Natural killer cell treated with Interleukin-12 subunit alpha and Interleukin-12 subunit beta and Interleukin-15 and Interleukin-18, amount 100 ng/mL, for 72 hours (primary cell): ENCODE results near the gene PHACTR3. TPM values are rescaled to one million over a fixed set of nuclear protein-coding genes. Genes with fewer than 3 reads are reported as not detected.
"Not testable (repeated sequence)": the region's sequence is repeated elsewhere in the genome, so short reads cannot be mapped to it uniquely, and the experiment has no call there.

Experiments
- ATAC-seq, 2 donors: fragments of 150-1000 bp; cut with Tn5 transposase in 1 of 2; sonication (Bioruptor Pico), chemical (Tn5 transposase) in 1 of 2; 2 replicates each; pipeline ENCODE4 v1.10.0; 2021
- DNase-seq: peaks from one replicate; pipeline ENCODE4 v3.0.0; 2022; ENCODE audit warnings: low spot score
- H3K27ac Mint-ChIP-seq, 2 donors: 1 replicate in 1 of 2; 2 replicates in 1 of 2; pipeline ENCODE4 v1.8.0; 2022; ENCODE audit warnings: mixed read lengths in 2 of 2, mild to moderate bottlenecking in 1 of 2, moderate library complexity in 1 of 2
- H3K27me3 Mint-ChIP-seq, 2 donors: 1 replicate in 1 of 2; 2 replicates in 1 of 2; pipeline ENCODE4 v1.8.0; 2022; ENCODE audit warnings: mixed read lengths in 2 of 2
- H3K36me3 Mint-ChIP-seq: one replicate; pipeline ENCODE4 v1.8.0; 2022; ENCODE audit warnings: mixed read lengths
- H3K4me1 Mint-ChIP-seq, 2 donors: 1 replicate in 1 of 2; 2 replicates in 1 of 2; pipeline ENCODE4 v1.8.0; 2022; ENCODE audit warnings: low read depth in 2 of 2, mixed read lengths in 2 of 2, mild to moderate bottlenecking in 1 of 2
- H3K4me3 Mint-ChIP-seq: one replicate; pipeline ENCODE4 v1.8.0; 2022; ENCODE audit warnings: mixed read lengths
- H3K9me3 Mint-ChIP-seq: 2 replicates; pipeline ENCODE4 v1.8.0; 2022; ENCODE audit warnings: mixed read lengths
- total RNA-seq, 2 donors: library from RNA; stranded (reverse); gene quantifications; one replicate each; pipeline ENCODE4 v1.2.3, GENCODE V29; 2022

Gene PHACTR3
- total RNA-seq, 2 donors from 2014 or later = not detected

DNA sequence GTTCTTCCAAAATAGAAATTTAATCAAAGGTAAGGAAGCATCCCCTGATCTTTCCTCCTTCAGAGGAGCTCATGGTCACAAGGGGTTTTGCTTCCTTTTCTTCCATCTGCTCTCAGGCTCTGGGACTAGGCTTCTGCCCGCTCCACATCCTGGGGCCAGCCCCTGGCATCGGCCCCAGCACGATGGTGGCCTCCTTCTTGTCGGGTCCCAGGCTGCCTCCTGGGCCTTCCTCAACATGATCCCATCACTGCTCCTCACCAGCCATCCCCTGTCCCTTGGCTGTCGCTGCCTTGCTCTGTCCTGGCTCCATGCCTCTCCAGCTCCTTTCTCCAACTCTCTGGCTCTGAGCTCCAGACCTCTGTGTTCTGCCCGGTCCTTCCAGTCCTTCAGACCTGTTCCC is 4.1 kb downstream of the PHACTR3 start:
- ATAC-seq (peak in 1 of 2 donors; percentile 7), DNase-seq (no peak)
- peaks cover 27 to 33% of the 10 kb centered on the region in 2 donors for H3K27me3 Mint-ChIP-seq
- H3K4me3 Mint-ChIP-seq = no peak overlapping the region
- no peaks in the 10 kb centered on the region for H3K36me3 Mint-ChIP-seq
- no peaks in the 10 kb centered on the region for H3K9me3 Mint-ChIP-seq
- no peak overlapping the region for H3K27ac Mint-ChIP-seq
- peaks cover 0 to 3% of the 10 kb centered on the region in 2 donors for H3K4me1 Mint-ChIP-seq

DNA sequence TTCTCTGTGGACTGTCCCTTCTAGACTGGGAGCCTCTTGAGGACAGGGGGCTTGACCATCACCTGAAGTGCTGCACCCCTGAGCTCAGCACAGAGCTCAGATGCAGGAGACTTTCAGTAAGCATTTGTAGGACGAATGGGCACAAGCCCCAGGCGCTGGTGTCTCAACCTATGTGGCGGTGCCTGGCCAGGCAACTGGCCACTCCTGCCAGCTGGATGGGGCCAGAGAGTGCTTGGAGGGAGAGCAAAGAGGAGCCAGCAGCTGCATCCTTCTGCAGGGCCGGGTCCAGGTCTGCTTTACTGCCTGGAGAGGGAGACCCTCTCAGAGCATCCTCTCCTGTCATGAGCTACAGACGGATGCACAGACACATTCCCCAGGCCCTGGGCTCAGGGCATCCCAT is 4.5 kb downstream of the PHACTR3 start:
- Mint-ChIP-seq H3K27ac (no peak overlapping the region), H3K9me3 (no peaks in the 10 kb centered on the region), H3K27me3 (peaks cover 28 to 33% of the 10 kb centered on the region in 2 donors), H3K36me3 (no peaks in the 10 kb centered on the region), H3K4me1 (peaks cover 0 to 3% of the 10 kb centered on the region in 2 donors), H3K4me3 (no peak overlapping the region)
- ATAC-seq = no peak
- DNase-seq = no peak

DNA sequence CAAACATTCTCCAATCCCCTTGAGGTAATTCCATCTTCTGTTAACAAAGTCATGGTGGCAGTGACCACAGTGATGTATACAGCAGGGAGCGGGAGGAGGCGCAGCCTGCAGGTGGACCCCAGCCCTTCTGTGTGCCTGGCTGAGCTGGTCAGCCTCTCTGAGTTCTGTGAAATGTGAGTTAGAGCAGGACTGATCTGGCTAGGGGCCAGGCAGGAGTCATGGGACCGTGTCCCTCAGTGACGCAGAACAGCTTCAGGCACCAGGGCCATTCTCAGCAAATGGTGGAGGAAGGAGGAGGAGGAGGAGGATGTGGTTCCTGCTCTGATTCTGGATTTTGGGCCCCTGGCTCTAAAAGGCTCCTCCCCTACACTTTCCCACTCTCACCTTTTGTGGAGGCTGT is 6.9 kb downstream of the PHACTR3 start:
- H3K27ac Mint-ChIP-seq = no peak overlapping the region
- no peaks in the 10 kb centered on the region for H3K36me3 Mint-ChIP-seq
- DNase-seq = no peak
- no peak overlapping the region for H3K4me3 Mint-ChIP-seq
- peaks cover 0 to 3% of the 10 kb centered on the region in 2 donors for H3K4me1 Mint-ChIP-seq
- no peak for ATAC-seq
- peaks cover 29% of the 10 kb centered on the region in 2 donors for H3K27me3 Mint-ChIP-seq
- H3K9me3 Mint-ChIP-seq = no peaks in the 10 kb centered on the region

DNA sequence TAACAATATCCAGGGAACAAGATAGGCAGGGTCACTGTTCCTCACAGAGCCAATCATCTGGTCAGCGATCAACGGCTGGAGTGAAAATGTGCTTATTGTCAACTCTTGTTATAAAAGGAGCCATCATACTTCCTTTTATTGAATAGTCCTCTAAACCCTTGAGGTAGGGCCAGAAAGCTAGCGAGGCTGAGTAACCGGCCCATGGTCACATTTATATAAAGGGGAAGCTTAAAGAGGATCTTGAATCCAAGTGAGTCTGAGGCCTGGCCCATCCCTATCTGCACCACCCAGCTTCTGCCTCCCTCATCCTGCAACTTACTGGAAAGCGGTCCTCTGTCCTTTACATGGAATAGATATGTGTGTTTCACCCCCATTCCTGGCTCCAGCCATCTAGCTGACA is 9.5 kb downstream of the PHACTR3 start:
- Mint-ChIP-seq H3K4me1 (peaks cover 0 to 3% of the 10 kb centered on the region in 2 donors), H3K27me3 (peaks cover 20 to 27% of the 10 kb centered on the region in 2 donors), H3K36me3 (no peaks in the 10 kb centered on the region), H3K9me3 (no peaks in the 10 kb centered on the region), H3K4me3 (no peak overlapping the region), H3K27ac (no peak overlapping the region)
- ATAC-seq = no peak
- no peak for DNase-seq

DNA sequence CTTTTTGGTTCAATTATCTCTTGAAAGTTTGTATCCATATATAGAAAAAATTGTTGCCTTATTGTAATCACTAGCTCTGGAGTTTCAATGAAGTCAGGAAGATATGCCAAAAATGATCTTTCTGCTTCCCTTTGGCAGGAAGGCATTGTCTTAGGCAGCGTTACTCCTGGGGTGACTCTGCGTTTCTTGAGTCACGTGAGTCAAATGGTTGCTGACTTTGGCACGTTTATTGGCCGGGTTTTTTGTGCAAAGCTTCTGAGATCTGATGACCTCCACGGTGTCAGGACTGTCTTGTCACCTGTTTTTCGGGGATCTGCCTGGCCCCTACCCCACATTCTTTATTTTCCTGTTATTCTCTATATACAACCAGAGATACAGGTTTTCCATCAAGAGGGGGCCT is 10.4 kb downstream of the PHACTR3 start:
- H3K27ac Mint-ChIP-seq = no peak overlapping the region
- no peak for DNase-seq
- no peak for ATAC-seq
- H3K9me3 Mint-ChIP-seq = no peaks in the 10 kb centered on the region
- no peak overlapping the region for H3K4me3 Mint-ChIP-seq
- no peaks in the 10 kb centered on the region for H3K36me3 Mint-ChIP-seq
- no peaks in the 10 kb centered on the region for H3K4me1 Mint-ChIP-seq
- H3K27me3 Mint-ChIP-seq = peaks cover 19 to 20% of the 10 kb centered on the region in 2 donors

DNA sequence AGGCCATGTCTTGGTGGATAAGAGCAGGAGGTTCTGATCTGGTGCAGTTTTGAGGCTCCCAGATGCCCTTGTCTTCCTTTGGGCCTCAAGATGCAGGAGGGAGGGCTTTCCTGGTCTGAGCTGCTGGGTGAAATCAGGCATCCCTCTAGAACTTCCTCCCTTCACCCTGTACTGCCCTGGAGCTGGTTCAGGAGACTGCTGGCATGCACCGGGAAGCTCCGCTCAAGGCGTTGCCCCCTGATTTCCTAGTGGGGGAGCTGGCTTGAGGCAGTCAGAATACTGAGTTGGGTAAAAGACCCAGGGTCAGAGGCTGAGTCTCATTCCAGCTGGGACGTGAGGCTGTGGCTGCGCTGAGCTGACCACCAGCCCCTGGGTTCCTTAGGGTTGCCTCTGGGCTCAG is 12.0 kb downstream of the PHACTR3 start:
- Mint-ChIP-seq H3K27me3 (peaks cover 19 to 20% of the 10 kb centered on the region in 2 donors), H3K9me3 (no peaks in the 10 kb centered on the region), H3K27ac (no peak overlapping the region), H3K4me1 (no peaks in the 10 kb centered on the region), H3K4me3 (no peak overlapping the region), H3K36me3 (no peaks in the 10 kb centered on the region)
- DNase-seq = no peak
- ATAC-seq = no peak

DNA sequence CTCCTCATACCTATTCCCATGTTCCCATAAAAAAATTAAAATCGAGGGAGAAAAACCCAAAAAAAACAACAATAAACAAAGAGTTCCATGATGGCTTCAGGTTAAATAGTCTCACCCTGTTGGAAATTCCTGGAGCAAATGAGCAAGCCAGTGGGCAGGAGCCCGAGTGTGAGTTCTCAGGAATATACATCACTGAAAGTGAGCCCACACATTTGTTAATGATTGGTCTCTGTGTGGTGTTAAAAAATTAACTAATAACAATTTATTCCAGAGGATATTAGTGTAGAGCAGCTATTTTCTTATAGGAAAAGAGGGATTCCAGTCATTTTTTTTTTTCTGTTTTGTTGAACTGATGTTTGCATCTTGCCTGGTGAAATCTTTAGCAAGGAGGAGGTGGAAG is 12.9 kb downstream of the PHACTR3 start:
- Mint-ChIP-seq H3K4me1 (no peaks in the 10 kb centered on the region), H3K36me3 (no peaks in the 10 kb centered on the region), H3K4me3 (no peak overlapping the region), H3K9me3 (no peaks in the 10 kb centered on the region), H3K27me3 (peaks cover 19 to 23% of the 10 kb centered on the region in 2 donors), H3K27ac (no peak overlapping the region)
- no peak for DNase-seq
- ATAC-seq = no peak

DNA sequence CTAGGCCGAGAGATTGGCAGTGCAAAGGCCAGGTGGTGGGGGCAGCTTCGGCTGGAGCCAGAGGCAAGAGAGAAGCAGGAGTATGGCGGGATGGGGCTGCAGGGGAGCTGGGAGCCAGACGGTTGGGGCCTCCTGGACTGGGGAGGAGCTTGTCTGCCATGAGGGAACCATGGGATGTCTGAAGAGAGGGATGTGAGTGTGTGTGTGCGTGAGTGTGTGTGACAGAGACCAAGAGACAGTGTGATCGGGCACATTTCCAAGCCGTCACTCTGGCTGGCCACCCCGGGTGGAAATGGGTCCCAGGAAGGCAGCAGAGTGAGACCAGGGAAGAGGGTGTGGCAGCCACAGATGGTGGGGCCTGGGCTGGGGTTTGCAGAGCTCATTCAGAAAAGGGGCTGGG is 13.8 kb downstream of the PHACTR3 start:
- H3K27me3 Mint-ChIP-seq = peaks cover 19 to 20% of the 10 kb centered on the region in 2 donors
- H3K4me3 Mint-ChIP-seq = no peak overlapping the region
- H3K9me3 Mint-ChIP-seq = no peaks in the 10 kb centered on the region
- no peaks in the 10 kb centered on the region for H3K36me3 Mint-ChIP-seq
- DNase-seq (no peak), ATAC-seq (no peak)
- H3K27ac Mint-ChIP-seq = no peak overlapping the region
- H3K4me1 Mint-ChIP-seq = no peaks in the 10 kb centered on the region

DNA sequence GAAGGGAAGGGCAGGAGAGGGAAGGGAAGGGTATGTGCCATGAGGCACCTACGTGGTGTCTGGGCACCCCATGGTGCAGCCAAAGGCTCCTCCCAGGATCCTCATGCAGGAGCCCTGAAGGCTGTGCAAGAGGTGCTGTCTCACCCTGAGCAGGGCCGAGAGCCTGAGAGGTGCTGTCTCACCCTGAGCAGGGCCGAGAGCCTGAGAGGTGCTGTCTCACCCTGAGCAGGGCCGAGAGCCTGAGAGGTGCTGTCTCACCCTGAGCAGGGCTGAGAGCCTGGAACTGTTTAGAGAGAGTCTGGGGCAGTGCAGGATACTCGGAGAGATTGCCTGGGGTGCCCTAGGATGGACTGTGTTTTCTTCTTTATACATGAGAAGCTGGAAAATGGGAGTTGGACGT is 14.2 kb downstream of the PHACTR3 start:
- ATAC-seq = peak in 1 of 2 donors; percentile 3
- not testable (repeated sequence) for H3K4me3 Mint-ChIP-seq, H3K27ac Mint-ChIP-seq, H3K4me1 Mint-ChIP-seq, H3K36me3 Mint-ChIP-seq, H3K9me3 Mint-ChIP-seq, DNase-seq
- peaks cover 17 to 19% of the 10 kb centered on the region in 2 donors for H3K27me3 Mint-ChIP-seq

DNA sequence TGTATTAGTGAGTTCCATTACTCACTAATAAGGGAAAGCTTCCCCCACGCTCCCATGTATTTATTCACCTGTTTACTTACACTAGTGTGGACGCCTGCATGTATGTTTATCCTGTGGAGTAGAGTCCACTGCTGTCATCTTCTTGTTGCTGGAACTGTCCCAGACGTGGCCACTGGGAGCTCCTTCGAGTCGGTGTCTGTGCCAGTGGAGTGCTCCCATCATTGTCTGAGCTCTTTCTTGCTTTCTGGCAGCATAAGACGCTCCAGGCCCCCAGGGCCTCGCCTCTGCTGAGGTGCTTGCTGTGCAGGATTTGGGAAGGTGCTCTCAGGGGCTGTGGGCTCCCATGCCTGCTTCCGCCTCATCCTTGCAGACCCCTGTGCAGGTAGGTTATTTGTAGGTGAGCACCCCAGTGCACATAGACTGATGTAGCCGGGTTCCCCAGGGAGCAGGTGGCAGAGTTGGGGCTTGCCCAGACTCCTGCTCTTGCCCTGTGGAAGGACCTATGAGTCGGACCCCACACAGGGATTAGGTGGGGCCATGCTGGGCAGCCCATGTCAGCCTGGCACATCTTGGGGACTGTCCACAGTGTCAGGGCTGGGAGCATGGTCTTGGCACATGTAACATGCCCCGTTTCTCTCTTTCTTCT is 16.6 kb downstream of the PHACTR3 start:
- Mint-ChIP-seq H3K9me3 (no peaks in the 10 kb centered on the region), H3K27ac (no peak overlapping the region), H3K36me3 (no peaks in the 10 kb centered on the region), H3K4me1 (no peaks in the 10 kb centered on the region), H3K4me3 (no peak overlapping the region), H3K27me3 (peaks cover 15 to 24% of the 10 kb centered on the region in 2 donors)
- no peak for ATAC-seq
- peak; percentile 42 for DNase-seq

DNA sequence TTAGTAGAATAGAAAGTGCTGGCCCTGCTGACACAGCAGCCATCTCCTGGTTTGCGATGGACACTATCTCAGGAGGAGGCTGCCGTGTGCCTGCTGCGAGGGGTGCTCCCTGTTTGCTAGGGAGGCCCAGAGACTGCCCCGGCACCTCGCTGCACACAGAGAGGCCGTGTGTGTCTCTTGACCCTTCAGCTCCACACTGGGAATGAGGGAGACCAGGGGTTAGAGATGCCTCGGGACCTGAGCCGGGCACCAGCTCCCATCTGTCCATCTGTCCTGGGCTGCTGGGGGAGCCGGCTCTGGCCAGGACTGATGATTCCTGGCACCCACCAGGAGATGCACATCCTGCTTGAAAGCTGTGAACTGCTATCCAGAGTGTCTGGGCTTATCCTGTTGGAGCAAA is 18.2 kb downstream of the PHACTR3 start:
- Mint-ChIP-seq H3K9me3 (no peaks in the 10 kb centered on the region), H3K4me1 (no peaks in the 10 kb centered on the region), H3K27me3 (peaks cover 17 to 21% of the 10 kb centered on the region in 2 donors), H3K4me3 (no peak overlapping the region), H3K36me3 (no peaks in the 10 kb centered on the region), H3K27ac (no peak overlapping the region)
- no peak for ATAC-seq
- peak; percentile 15 for DNase-seq

DNA sequence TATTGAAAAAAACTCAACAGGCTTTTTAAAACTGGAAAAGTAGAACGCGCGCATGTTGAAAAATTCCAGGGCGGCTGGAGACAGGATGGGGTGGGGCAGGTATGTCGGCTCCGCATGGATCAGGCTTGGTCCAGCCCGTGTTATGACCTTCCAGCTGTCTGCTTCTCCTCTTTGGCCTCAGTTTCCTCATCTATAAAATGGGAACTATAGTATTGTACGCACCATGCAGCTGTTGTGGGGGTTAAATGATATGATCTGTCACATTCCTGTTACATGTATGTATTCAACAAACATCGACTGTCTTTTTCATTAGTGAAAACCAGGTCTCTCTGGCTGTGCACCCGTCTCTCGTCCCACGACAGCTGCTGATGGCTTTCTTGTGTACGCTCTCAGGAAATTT is 18.8 kb downstream of the PHACTR3 start:
- Mint-ChIP-seq H3K36me3 (no peaks in the 10 kb centered on the region), H3K4me3 (no peak overlapping the region), H3K4me1 (no peaks in the 10 kb centered on the region), H3K27me3 (peaks cover 17 to 21% of the 10 kb centered on the region in 2 donors), H3K27ac (no peak overlapping the region), H3K9me3 (no peaks in the 10 kb centered on the region)
- no peak for ATAC-seq
- peak; percentile 18 for DNase-seq

DNA sequence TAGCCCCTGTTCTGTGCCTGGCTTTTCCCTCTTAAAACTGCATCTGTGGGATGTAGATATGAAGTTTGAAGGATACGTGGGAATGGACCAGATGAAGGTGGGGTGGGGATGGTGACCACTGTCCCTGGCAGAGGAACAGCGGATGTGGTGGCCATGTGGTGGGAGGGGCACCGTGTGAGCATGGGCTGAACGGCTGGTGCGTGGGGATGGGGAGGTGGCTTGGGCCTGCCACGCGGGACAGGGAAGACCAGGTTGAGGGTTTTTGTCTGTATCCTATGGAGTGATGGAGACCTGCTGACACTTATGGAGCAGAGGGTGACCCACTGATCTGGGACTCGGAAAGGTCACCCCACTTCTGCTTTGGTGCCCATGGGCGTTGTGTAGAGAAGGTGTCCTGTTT is 19.2 kb downstream of the PHACTR3 start:
- no peaks in the 10 kb centered on the region for H3K4me1 Mint-ChIP-seq
- no peak overlapping the region for H3K4me3 Mint-ChIP-seq
- no peak for ATAC-seq

DNA sequence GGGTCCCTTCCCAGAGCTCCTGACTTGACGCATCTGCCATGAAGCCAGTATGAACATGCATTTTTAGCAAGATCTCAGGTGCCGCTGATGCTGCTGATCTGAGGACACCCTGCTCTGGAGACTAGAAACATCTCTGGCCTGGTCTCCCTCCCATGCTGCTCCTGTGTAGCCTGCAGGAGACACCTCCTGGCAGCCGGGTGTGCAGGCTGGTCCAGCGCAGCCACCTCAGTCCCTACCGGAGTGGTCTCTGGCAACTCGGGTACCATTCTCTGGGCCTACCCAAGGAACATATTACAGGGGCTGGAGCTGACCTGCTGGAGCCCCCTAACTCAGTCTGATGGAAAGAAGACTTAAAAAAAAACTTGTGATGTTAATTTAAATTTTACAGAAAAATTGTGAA is 20.1 kb downstream of the PHACTR3 start:
- Mint-ChIP-seq H3K9me3 (no peaks in the 10 kb centered on the region), H3K27me3 (peaks cover 13 to 19% of the 10 kb centered on the region in 2 donors), H3K4me1 (no peaks in the 10 kb centered on the region), H3K4me3 (no peak overlapping the region), H3K27ac (no peak overlapping the region), H3K36me3 (no peaks in the 10 kb centered on the region)
- no peak for DNase-seq
- peak in 1 of 2 donors; percentile 25 for ATAC-seq

More for the DNA sequence above, 19.2 kb downstream of the PHACTR3 start:
- Mint-ChIP-seq H3K27me3 (peaks cover 15 to 19% of the 10 kb centered on the region in 2 donors), H3K27ac (no peak overlapping the region), H3K36me3 (no peaks in the 10 kb centered on the region), H3K9me3 (no peaks in the 10 kb centered on the region)
- DNase-seq = peak; percentile 22
